WTC11 (cell line): ENCODE results near the gene PARD6A. TPM values are rescaled to one million over a fixed set of nuclear protein-coding genes. Genes with fewer than 3 reads are reported as not detected.

ENCODE experiments used
- ATAC-seq: fragments of 200-7000 bp; cut with Tn5 transposase; 2 replicates; pipeline ENCODE4 v1.10.0; 2021; ENCODE audit warnings: mild to moderate bottlenecking, moderate library complexity
- CTCF ChIA-PET: fragments of 300-600 bp; sonication (Branson Sonifier 250); formaldehyde crosslinking; loops from one replicate; lab custom pipeline; 2021; ENCODE audit warnings: antibody characterized with exemption; lab: Charles Lee
- POLR2A ChIA-PET: fragments of 350-600 bp; sonication (Branson Sonifier 250); formaldehyde crosslinking; loops from one replicate; lab custom pipeline; 2021; ENCODE audit warnings: antibody characterized with exemption; lab: Charles Lee
- DNase-seq: peaks from one replicate; pipeline ENCODE4 v3.0.0; 2021; ENCODE audit warnings: low spot score
- H3K27ac Mint-ChIP-seq: 2 replicates; pipeline ENCODE4 v1.8.0; 2021; ENCODE audit warnings: mixed read lengths
- H3K27me3 Mint-ChIP-seq: 2 replicates; pipeline ENCODE4 v1.8.0; 2021; ENCODE audit warnings: low read depth, mild to moderate bottlenecking, moderate library complexity, mixed read lengths
- H3K36me3 Mint-ChIP-seq: 2 replicates; pipeline ENCODE4 v1.8.0; 2021; ENCODE audit warnings: mixed read lengths
- H3K4me1 Mint-ChIP-seq: 2 replicates; pipeline ENCODE4 v1.8.0; 2022; ENCODE audit warnings: mixed read lengths
- H3K4me3 Mint-ChIP-seq: 2 replicates; pipeline ENCODE4 v1.8.0; 2021; ENCODE audit warnings: mild to moderate bottlenecking, moderate library complexity, mixed read lengths
- H3K9me3 Mint-ChIP-seq: 2 replicates; pipeline ENCODE4 v1.8.0; 2021; ENCODE audit warnings: mixed read lengths
- FOXJ3 ChIP-seq: sonication (generic); formaldehyde crosslinking; IDR thresholded peaks from 2 replicates; pipeline ENCODE4 v1.9.0; 2021; ENCODE audit warnings: missing genetic modification reagents, mild to moderate bottlenecking, borderline replicate concordance
- MXD4 ChIP-seq: fragments of 250-450 bp; sonication (Bioruptor Pico); IDR thresholded peaks from 2 replicates; pipeline ENCODE4 v1.8.0; 2021; ENCODE audit warnings: mild to moderate bottlenecking, moderate library complexity, borderline replicate concordance
- NR1H2 ChIP-seq: sonication (generic); formaldehyde crosslinking; IDR thresholded peaks from 2 replicates; pipeline ENCODE4 v1.9.0; 2021; ENCODE audit warnings: mild to moderate bottlenecking, moderate library complexity, missing genetic modification reagents
- PRRX2 ChIP-seq: fragments of 250-450 bp; sonication (Bioruptor Pico); IDR thresholded peaks from 2 replicates; pipeline ENCODE4 v1.8.0; 2021; ENCODE audit warnings: mild to moderate bottlenecking
- RORB ChIP-seq: fragments of 250-450 bp; sonication (Bioruptor Pico); IDR thresholded peaks from 2 replicates; pipeline ENCODE4 v1.9.0; 2021; ENCODE audit warnings: mild to moderate bottlenecking
- SP1 ChIP-seq: sonication (generic); formaldehyde crosslinking; conservative IDR thresholded peaks from 2 replicates; pipeline ENCODE4 v1.8.1; 2022; ENCODE audit warnings: missing genetic modification reagents
- TCF7 ChIP-seq: sonication (generic); formaldehyde crosslinking; IDR thresholded peaks from 2 replicates; pipeline ENCODE4 v1.8.0; 2022; ENCODE audit warnings: mild to moderate bottlenecking, low read depth, missing genetic modification reagents, moderate library complexity
- TEAD4 ChIP-seq: sonication (generic); formaldehyde crosslinking; IDR thresholded peaks from 2 replicates; pipeline ENCODE4 v1.8.0; 2022; ENCODE audit warnings: mild to moderate bottlenecking, missing genetic modification reagents
- ZNF121 ChIP-seq: sonication (generic); formaldehyde crosslinking; IDR thresholded peaks from 2 replicates; pipeline ENCODE4 v1.8.0; 2023; ENCODE audit warnings: missing genetic modification reagents
- ZNF416 ChIP-seq: fragments of 250-450 bp; sonication (Bioruptor Pico); IDR thresholded peaks from 2 replicates; pipeline ENCODE4 v1.9.0; 2021; ENCODE audit warnings: mild to moderate bottlenecking, inconsistent platforms
- ZNF671 ChIP-seq: fragments of 250-450 bp; sonication (Bioruptor Pico); IDR thresholded peaks from 2 replicates; pipeline ENCODE4 v1.8.0; 2021; ENCODE audit warnings: mild to moderate bottlenecking
- total RNA-seq: library from RNA; stranded (reverse); gene quantifications from 3 replicates; pipeline ENCODE4 v1.2.3, GENCODE V29; 2021
- TF ChIP-seq, protein P1 (sequence below): fragments of 250-450 bp; sonication (Bioruptor Pico); IDR thresholded peaks from 2 replicates; pipeline ENCODE4 v1.9.0; 2021; ENCODE audit warnings: mild to moderate bottlenecking
- TF ChIP-seq, protein P2 (sequence below): sonication (generic); formaldehyde crosslinking; IDR thresholded peaks from 2 replicates; pipeline ENCODE4 v1.8.1; 2022; ENCODE audit warnings: mild to moderate bottlenecking, moderate library complexity, missing genetic modification reagents
- TF ChIP-seq, protein P3 (sequence below): sonication (generic); formaldehyde crosslinking; IDR thresholded peaks from 2 replicates; pipeline ENCODE4 v1.8.0; 2023; ENCODE audit warnings: missing genetic modification reagents, mild to moderate bottlenecking, borderline replicate concordance
- TF ChIP-seq, protein P4 (sequence below): sonication (generic); formaldehyde crosslinking; IDR thresholded peaks from 2 replicates; pipeline ENCODE4 v1.8.1; 2023; ENCODE audit warnings: mild to moderate bottlenecking, missing genetic modification reagents, moderate library complexity
- TF ChIP-seq, protein P5 (sequence below): sonication (generic); formaldehyde crosslinking; IDR thresholded peaks from 2 replicates; pipeline ENCODE4 v1.8.1; 2023; ENCODE audit warnings: mild to moderate bottlenecking, moderate library complexity, missing genetic modification reagents
- TF ChIP-seq, protein P6 (sequence below): sonication (generic); formaldehyde crosslinking; IDR thresholded peaks from 2 replicates; pipeline ENCODE4 v1.8.0; 2022; ENCODE audit warnings: mild to moderate bottlenecking, missing genetic modification reagents
- TF ChIP-seq, protein P7 (sequence below): sonication (generic); formaldehyde crosslinking; IDR thresholded peaks from 2 replicates; pipeline ENCODE4 v1.8.1; 2023; ENCODE audit warnings: mild to moderate bottlenecking, missing genetic modification reagents, borderline replicate concordance

The PARD6A gene
- total RNA-seq, 1 experiment from 2014 or later = 17.1 TPM

DNA sequence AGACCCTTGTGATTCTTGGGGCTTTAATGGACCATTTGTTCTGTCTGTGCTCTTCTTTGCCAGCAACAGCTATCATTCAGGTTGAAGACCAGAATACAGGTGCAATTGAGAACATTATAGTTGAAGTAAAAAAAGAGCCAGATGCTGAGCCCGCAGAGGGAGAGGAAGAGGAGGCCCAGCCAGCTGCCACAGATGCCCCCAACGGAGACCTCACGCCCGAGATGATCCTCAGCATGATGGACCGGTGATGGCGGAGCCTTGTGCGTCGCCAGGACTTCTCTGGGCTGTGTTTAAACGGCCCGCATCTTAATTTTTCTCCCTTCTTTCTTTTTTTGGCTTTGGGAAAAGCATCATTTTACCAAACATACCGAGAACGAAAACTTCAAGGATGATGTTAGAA, 23.1 kb upstream of the PARD6A start:
- Mint-ChIP-seq H3K27ac (peak overlapping the region; percentile 23; the same call in 1 of the 2 replicates), H3K9me3 (no peaks in the 10 kb centered on the region), H3K4me1 (no peaks in the 10 kb centered on the region), H3K27me3 (no peaks in the 10 kb centered on the region), H3K36me3 (peaks cover 37% of the 10 kb centered on the region), H3K4me3 (no peak overlapping the region)
- ChIA-PET POLR2A (no interaction called here), CTCF (interaction anchor here (3.2 kb wide), 1 partner anchor 91 kb away, joined by 15 read pairs; no protein-coding TSS in a partner anchor)
- TF ChIP-seq, protein P1, sequence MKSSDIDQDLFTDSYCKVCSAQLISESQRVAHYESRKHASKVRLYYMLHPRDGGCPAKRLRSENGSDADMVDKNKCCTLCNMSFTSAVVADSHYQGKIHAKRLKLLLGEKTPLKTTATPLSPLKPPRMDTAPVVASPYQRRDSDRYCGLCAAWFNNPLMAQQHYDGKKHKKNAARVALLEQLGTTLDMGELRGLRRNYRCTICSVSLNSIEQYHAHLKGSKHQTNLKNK (CRISPR knock-in tag) = no peak
- ATAC-seq (no peak), DNase-seq (no peak)

DNA sequence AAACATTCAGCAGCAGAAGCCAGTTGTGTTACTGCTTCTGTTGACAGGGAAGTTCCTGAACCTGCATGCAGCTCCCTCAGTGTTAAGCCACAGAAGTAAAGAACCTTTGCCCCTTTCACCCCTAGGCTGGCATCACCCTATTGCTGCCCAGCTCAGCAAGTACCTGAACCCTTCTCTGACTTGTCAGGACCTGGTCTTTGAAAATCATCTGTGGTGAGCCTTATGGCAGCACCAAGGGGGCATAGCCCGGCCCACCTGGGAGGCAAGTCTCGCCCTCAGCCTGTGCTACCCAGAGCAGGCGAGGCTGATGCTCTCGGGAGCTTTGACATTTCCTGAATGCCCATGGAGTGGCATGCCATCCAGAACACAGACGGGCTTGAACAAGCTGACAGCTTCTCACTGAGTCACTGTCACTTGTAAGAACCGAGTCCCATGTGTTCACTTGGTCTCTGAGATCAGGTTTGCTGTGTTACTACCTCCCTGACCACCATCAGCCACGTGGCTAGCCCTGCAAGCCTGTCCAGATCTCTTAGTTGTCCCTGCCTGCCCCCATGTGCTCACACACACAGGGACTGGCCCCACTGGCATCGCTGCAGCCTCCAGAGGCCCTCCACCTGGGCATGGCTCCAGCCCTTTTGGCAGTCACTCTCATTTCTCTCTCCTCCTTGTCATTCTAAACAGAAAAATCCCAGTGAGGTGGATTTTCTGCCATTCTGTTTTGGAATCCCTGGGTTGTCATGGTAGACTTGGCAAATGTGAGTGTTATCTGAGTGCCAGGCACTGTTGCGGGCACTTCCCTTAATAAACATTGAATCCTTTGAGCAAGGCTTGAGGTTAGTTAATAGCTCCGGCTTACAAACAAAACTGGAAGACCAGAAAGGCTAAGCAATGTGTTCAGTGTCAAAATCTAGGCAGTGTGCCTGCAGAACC, 18.7 kb upstream of the PARD6A start:
- CTCF ChIA-PET = interaction anchor here (0.7 to 9.6 kb wide), 7 partner anchors 19 to 121 kb away, joined by 3 to 197 read pairs (median 4); partner anchors contain the start of genes ACD and PARD6A
- H3K27ac Mint-ChIP-seq = no peak overlapping the region
- peaks cover 26% of the 10 kb centered on the region for H3K27me3 Mint-ChIP-seq
- peaks cover 21% of the 10 kb centered on the region for H3K36me3 Mint-ChIP-seq
- no peak for ATAC-seq
- H3K9me3 Mint-ChIP-seq = no peaks in the 10 kb centered on the region
- H3K4me3 Mint-ChIP-seq = no peak overlapping the region
- TF ChIP-seq, protein P2, sequence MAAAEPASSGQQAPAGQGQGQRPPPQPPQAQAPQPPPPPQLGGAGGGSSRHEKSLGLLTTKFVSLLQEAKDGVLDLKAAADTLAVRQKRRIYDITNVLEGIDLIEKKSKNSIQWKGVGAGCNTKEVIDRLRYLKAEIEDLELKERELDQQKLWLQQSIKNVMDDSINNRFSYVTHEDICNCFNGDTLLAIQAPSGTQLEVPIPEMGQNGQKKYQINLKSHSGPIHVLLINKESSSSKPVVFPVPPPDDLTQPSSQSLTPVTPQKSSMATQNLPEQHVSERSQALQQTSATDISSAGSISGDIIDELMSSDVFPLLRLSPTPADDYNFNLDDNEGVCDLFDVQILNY = no peak
- TF ChIP-seq MXD4 (CRISPR knock-in tag) (no peak), ZNF671 (no peak), TEAD4 (CRISPR knock-in tag) (no peak), TCF7 (CRISPR knock-in tag) (no peak), FOXJ3 (CRISPR knock-in tag) (no peak), SP1 (CRISPR knock-in tag) (no peak), ZNF121 (no peak), NR1H2 (no peak), PRRX2 (CRISPR knock-in tag) (no peak), ZNF416 (CRISPR knock-in tag) (no peak), RORB (no peak)
- TF ChIP-seq, protein P3, sequence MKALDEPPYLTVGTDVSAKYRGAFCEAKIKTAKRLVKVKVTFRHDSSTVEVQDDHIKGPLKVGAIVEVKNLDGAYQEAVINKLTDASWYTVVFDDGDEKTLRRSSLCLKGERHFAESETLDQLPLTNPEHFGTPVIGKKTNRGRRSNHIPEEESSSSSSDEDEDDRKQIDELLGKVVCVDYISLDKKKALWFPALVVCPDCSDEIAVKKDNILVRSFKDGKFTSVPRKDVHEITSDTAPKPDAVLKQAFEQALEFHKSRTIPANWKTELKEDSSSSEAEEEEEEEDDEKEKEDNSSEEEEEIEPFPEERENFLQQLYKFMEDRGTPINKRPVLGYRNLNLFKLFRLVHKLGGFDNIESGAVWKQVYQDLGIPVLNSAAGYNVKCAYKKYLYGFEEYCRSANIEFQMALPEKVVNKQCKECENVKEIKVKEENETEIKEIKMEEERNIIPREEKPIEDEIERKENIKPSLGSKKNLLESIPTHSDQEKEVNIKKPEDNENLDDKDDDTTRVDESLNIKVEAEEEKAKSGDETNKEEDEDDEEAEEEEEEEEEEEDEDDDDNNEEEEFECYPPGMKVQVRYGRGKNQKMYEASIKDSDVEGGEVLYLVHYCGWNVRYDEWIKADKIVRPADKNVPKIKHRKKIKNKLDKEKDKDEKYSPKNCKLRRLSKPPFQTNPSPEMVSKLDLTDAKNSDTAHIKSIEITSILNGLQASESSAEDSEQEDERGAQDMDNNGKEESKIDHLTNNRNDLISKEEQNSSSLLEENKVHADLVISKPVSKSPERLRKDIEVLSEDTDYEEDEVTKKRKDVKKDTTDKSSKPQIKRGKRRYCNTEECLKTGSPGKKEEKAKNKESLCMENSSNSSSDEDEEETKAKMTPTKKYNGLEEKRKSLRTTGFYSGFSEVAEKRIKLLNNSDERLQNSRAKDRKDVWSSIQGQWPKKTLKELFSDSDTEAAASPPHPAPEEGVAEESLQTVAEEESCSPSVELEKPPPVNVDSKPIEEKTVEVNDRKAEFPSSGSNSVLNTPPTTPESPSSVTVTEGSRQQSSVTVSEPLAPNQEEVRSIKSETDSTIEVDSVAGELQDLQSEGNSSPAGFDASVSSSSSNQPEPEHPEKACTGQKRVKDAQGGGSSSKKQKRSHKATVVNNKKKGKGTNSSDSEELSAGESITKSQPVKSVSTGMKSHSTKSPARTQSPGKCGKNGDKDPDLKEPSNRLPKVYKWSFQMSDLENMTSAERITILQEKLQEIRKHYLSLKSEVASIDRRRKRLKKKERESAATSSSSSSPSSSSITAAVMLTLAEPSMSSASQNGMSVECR (CRISPR knock-in tag) = no peak
- TF ChIP-seq, protein P4, sequence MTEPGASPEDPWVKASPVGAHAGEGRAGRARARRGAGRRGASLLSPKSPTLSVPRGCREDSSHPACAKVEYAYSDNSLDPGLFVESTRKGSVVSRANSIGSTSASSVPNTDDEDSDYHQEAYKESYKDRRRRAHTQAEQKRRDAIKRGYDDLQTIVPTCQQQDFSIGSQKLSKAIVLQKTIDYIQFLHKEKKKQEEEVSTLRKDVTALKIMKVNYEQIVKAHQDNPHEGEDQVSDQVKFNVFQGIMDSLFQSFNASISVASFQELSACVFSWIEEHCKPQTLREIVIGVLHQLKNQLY = no peak
- TF ChIP-seq, protein P5, sequence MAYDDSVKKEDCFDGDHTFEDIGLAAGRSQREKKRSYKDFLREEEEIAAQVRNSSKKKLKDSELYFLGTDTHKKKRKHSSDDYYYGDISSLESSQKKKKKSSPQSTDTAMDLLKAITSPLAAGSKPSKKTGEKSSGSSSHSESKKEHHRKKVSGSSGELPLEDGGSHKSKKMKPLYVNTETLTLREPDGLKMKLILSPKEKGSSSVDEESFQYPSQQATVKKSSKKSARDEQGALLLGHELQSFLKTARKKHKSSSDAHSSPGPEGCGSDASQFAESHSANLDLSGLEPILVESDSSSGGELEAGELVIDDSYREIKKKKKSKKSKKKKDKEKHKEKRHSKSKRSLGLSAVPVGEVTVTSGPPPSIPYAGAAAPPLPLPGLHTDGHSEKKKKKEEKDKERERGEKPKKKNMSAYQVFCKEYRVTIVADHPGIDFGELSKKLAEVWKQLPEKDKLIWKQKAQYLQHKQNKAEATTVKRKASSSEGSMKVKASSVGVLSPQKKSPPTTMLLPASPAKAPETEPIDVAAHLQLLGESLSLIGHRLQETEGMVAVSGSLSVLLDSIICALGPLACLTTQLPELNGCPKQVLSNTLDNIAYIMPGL = no peak
- TF ChIP-seq, protein P6, sequence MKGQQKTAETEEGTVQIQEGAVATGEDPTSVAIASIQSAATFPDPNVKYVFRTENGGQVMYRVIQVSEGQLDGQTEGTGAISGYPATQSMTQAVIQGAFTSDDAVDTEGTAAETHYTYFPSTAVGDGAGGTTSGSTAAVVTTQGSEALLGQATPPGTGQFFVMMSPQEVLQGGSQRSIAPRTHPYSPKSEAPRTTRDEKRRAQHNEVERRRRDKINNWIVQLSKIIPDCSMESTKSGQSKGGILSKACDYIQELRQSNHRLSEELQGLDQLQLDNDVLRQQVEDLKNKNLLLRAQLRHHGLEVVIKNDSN (CRISPR knock-in tag) = no peak
- TF ChIP-seq, protein P7, sequence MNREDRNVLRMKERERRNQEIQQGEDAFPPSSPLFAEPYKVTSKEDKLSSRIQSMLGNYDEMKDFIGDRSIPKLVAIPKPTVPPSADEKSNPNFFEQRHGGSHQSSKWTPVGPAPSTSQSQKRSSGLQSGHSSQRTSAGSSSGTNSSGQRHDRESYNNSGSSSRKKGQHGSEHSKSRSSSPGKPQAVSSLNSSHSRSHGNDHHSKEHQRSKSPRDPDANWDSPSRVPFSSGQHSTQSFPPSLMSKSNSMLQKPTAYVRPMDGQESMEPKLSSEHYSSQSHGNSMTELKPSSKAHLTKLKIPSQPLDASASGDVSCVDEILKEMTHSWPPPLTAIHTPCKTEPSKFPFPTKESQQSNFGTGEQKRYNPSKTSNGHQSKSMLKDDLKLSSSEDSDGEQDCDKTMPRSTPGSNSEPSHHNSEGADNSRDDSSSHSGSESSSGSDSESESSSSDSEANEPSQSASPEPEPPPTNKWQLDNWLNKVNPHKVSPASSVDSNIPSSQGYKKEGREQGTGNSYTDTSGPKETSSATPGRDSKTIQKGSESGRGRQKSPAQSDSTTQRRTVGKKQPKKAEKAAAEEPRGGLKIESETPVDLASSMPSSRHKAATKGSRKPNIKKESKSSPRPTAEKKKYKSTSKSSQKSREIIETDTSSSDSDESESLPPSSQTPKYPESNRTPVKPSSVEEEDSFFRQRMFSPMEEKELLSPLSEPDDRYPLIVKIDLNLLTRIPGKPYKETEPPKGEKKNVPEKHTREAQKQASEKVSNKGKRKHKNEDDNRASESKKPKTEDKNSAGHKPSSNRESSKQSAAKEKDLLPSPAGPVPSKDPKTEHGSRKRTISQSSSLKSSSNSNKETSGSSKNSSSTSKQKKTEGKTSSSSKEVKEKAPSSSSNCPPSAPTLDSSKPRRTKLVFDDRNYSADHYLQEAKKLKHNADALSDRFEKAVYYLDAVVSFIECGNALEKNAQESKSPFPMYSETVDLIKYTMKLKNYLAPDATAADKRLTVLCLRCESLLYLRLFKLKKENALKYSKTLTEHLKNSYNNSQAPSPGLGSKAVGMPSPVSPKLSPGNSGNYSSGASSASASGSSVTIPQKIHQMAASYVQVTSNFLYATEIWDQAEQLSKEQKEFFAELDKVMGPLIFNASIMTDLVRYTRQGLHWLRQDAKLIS = no peak
- TF ChIP-seq, all 79 proteins: peak for 0
- POLR2A ChIA-PET = interaction anchor here (1.1 kb wide), 1 partner anchor 80 kb away, joined by 3 read pairs; no protein-coding TSS in a partner anchor
- no peak for DNase-seq
- H3K4me1 Mint-ChIP-seq = no peaks in the 10 kb centered on the region; the same call in 1 of the 2 replicates
